GM18517 (cell line): ENCODE results near the gene DNM3.
"Not testable (repeated sequence)": the region's sequence is repeated elsewhere in the genome, so short reads cannot be mapped to it uniquely, and the experiment has no call there.

Experiments used
- ATAC-seq: cut with Tn5 transposase; IDR thresholded peaks from one replicate; pipeline ENCODE4 v1.9.1; 2021; ENCODE audit warnings: mild to moderate bottlenecking, moderate library complexity; ENCODE audit not compliant: unreplicated experiment

Gene DNM3

DNA sequence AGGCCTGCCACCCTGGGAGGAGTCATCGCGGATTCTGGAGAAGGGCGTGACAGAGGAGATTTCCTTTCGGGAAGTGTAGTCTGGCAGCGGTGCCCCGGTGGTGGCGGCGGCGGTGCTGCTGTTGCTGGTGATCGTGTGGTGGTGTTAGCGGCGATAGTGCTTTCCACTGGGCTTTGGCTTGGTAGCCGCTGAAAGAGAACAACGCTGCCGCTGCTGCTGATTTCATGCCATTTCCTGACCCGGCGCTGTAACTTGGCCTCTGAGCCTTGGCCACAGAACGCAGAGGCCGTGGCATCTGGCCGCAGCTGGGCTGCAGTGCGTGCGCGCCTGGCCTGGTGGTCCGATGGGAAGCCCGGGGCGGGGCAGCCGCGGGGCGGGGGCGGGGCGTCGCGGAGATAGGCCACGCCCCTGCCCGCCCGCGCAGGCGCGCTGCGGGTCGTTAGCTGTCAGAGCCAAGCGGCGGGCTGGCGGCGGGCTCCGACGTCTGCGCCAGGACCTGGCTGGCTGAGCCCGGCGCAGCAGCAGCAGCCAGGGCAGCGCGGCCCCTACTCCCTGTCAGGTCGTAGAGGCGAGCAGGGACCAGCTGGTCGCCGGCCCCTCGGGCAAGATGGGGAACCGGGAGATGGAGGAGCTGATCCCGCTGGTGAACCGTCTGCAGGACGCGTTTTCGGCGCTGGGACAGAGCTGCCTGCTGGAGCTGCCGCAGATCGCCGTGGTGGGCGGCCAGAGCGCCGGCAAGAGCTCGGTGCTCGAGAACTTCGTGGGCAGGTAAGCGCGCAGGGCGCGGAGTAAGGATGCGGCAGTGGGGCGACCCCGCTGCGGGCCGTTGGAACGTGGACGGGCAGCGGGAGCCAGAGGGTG is at the start of gene DNM3:
Gene DNM3, plus strand, starts transcription at position 449 of the 861 bp plus-strand sequence. Its CDS starts 159 bp downstream, at position 608.
- ATAC-seq, result peak; percentile 77

GRCh38 chr1:171792656-171793369 is 48.5 kb upstream of the DNM3 start:
- no peak for ATAC-seq

- no peak for ATAC-seq
Observed at GRCh38 chr1:171793636-171794035, 47.7 kb upstream of the DNM3 start.

DNA sequence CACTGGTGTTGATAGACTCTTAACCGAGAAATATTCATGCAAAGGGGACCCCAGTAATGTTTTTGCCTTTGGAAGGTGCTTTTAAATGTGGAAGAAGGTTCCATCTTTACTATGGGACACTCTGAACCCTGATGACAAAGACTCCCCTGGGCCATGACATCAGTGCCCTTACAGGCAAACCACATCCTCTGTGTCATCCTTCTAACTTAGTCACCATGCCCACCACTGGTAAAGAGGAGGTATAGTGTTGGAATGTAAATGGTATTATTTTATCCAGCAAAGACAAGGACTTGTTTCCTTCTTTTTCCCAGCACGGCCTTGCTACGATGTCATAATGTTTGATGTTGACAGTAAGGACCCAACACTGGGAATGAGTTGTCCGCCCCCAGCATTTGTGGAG is 47.2 kb upstream of the DNM3 start:
- no peak for ATAC-seq

DNA sequence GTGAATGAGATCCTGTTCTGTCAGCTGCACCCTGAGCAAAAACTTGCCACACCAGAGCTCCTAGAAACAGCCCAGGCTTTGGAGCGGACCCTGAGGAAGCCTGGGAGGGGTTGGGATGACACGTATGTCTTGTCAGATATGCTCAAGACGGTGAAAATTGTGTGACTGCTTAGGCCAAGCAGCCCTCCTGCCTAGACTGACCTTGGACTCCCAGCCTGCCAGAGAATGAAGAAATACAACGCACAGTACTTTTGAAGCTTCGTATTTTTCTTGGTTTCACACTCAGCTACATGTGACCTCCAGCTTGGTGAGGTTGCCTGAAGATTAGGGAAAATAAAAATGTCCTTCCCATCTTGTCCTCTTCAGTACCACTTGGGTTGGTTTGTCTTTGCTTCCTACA is 44.7 kb upstream of the DNM3 start:
- ATAC-seq, result no peak

DNA sequence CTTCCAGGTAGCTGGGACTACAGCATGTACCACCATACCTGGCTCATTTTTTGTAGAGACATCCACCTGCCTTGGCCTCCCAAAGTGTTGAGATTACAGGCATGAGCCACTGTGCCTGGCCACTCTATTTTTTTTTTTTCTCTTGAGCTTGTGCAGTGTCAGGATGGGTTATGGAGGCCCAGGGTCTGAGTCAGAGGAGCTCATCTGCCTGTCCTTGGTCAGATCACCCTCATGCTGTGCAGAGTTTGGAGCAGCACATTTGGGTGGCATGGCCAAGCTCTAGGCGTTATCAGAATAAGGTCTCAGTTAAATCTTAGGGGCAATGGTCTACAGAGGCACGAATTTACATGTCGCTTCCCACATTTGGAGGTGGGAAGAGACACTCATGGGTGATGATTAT is 43.0 kb upstream of the DNM3 start:
- ATAC-seq, result no peak

- no peak for ATAC-seq
Observed at GRCh38 chr1:171798765-171799164, 42.5 kb upstream of the DNM3 start.

GRCh38 chr1:171799166-171799565 is 42.1 kb upstream of the DNM3 start:
- no peak for ATAC-seq

DNA sequence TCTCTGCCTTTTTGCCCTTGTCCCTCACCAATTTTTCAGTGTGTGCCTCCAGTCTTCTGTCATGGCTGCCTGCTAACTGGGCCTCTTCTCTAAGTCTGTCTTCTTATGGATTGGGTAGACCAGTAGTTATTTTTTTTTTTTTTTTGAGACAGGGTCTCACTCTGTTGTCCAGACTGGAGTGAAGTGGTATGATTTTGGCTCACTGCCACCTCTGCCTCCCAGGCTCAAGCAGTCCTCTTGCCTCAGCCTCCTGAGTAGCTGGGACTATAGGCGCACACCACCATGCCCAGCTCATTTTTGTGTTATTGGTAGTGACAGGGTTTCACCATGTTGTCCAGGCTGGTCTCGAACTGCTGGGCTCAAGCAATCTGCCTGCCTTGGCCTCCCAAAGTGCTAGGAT is 41.6 kb upstream of the DNM3 start:
- not testable (repeated sequence) for ATAC-seq

DNA sequence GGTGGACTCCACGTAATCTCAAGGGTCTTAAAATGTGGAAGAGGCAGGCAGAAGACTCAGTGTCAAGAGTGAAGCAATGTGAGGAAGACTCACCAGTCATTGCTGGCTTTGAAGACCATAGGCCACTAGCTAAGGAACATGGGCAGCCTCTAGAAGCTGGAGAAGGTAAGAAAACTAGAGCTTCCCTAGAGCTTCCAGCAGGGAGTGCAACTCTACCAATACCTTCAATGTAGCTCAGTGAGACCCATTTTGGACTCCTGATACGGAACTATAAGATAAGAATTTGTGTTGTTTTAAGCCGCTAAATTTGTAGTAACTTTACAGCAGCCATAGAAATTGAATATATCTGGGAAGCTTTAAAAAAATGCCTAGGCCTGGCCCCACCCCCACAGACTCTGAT is 41.0 kb upstream of the DNM3 start:
- no peak for ATAC-seq

DNA sequence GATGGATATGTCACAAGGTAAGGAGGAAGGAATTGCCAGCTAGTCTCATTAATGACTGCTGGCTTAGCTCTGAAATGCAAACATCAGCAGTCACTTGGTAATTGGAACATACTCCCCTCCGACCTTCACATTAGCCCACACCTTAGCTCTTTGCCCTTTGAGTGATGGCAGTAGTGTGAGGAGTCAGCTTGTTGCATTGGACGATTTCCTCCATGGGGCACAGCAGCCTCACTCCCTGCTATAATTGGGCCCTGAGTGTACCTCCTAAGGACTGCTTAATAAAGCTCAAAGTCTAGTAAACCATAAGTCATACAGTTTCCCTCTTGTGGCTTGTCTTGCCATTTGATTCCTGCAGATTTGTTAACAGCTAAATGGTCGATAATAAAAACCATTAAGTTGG is 40.4 kb upstream of the DNM3 start:
- no peak for ATAC-seq

GRCh38 chr1:171801487-171801891 is 39.8 kb upstream of the DNM3 start:
- ATAC-seq, result no peak

- ATAC-seq, result no peak
Observed at GRCh38 chr1:171802207-171802606, 39.1 kb upstream of the DNM3 start.

- no peak for ATAC-seq
Observed at GRCh38 chr1:171803045-171803444, 38.3 kb upstream of the DNM3 start.

- ATAC-seq, result no peak
Observed at GRCh38 chr1:171803461-171804022, 37.8 kb upstream of the DNM3 start.

DNA sequence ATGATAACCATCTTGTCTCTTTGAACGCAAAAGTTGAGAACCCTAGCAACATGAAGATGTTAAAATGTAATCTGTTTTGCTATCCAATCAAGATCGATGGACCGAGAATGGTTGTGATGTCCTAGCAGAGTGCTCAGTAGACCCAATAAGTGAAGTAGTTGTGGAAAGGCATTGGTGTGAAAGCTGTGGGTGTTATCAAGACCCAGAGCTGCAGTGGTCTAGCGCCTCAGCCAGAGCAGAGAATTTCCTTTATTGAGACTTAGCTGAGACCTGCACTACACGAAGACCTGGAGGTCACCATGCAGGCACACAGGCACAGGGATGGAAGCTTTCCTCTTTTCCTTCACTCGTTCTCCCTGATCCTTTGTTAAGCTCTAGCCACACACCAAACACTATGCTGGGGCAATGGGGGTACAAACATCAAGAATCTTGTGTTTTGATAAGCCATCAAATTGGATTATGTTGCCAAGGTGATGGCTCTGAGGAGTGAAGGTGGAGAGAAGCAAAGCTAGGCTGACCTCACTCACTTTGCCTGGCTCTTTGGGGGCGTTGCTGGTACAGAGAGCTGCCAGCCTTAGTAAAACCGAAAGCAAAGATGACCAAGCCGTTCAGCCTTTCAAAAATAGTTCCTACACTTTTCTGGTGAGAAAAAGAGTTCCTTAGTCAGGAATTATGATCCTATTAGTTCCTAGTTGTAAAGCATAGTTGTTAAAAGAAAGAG is 35.7 kb upstream of the DNM3 start:
- ATAC-seq, result peak; percentile 82

- ATAC-seq, result no peak
Observed at GRCh38 chr1:171807556-171807955, 33.7 kb upstream of the DNM3 start.

GRCh38 chr1:171809834-171810233 is 31.5 kb upstream of the DNM3 start:
- no peak for ATAC-seq

- ATAC-seq, result no peak
Observed at GRCh38 chr1:171811672-171812071, 29.6 kb upstream of the DNM3 start.

GRCh38 chr1:171814692-171815091 is 26.6 kb upstream of the DNM3 start:
- ATAC-seq, result no peak

- no peak for ATAC-seq
Observed at GRCh38 chr1:171816300-171816901, 24.9 kb upstream of the DNM3 start.
